Breast epithelium (tissue), 4 donors: ENCODE results near the gene CCDC138. TPM values are rescaled to one million over a fixed set of nuclear protein-coding genes. Genes with fewer than 3 reads are reported as not detected.

Source experiments
- DNase-seq, 2 donors: peaks; one replicate each; pipeline ENCODE4 v3.0.0-alpha.2; 2019; ENCODE audit warnings: low spot score in 2 of 2
- H3K27ac ChIP-seq, 2 donors: fragments of 200-600 bp; sonication (generic) in 1 of 2; one replicate each; pipeline ENCODE4 v1.5.1; 2016 to 2019; ENCODE audit warnings: mild to moderate bottlenecking in 1 of 2
- H3K27me3 ChIP-seq, 2 donors: fragments of 200-600 bp; sonication (generic) in 1 of 2; one replicate each; pipeline versions ENCODE4 v1.5.1 to v1.6.0; 2017 to 2019; ENCODE audit warnings: control low read depth in 1 of 2, mild to moderate bottlenecking in 1 of 2
- H3K36me3 ChIP-seq: fragments of 200-600 bp; one replicate; pipeline ENCODE4 v1.5.1; 2019
- H3K4me1 ChIP-seq, 2 donors: fragments of 200-600 bp; sonication (generic); one replicate each; pipeline ENCODE4 v1.5.1; 2016 to 2019; ENCODE audit warnings: control low read depth in 1 of 2
- H3K4me3 ChIP-seq, 3 donors: fragments of 200-600 bp; sonication (generic); 1 replicate in 2 of 3; 2 replicates in 1 of 3; pipeline ENCODE4 v1.5.1; 2016 to 2019; ENCODE audit warnings: mild to moderate bottlenecking in 3 of 3, moderate library complexity in 2 of 3
- H3K9me3 ChIP-seq, 2 donors: fragments of 200-600 bp; sonication (generic) in 1 of 2; one replicate each; pipeline ENCODE4 v1.5.1; 2016 to 2019; ENCODE audit warnings: control low read depth in 1 of 2
- CTCF ChIP-seq, 3 donors: fragments of 450-650 bp; IDR thresholded peaks; one replicate each; pipeline ENCODE4 v1.5.1; 2016 to 2017; ENCODE audit warnings: antibody characterized with exemption in 3 of 3, mild to moderate bottlenecking in 3 of 3, moderate library complexity in 3 of 3
- POLR2A ChIP-seq: fragments of 450-650 bp; IDR thresholded peaks from one replicate; pipeline ENCODE4 v1.6.1; 2016; ENCODE audit warnings: antibody characterized with exemption, mild to moderate bottlenecking, moderate library complexity
- POLR2AphosphoS5 ChIP-seq, 3 donors: sonication (generic); formaldehyde crosslinking; IDR thresholded peaks; one replicate each; pipeline ENCODE4 v1.6.1; 2017; ENCODE audit warnings: antibody characterized with exemption in 3 of 3
- intact Hi-C: fragments of 100-400 bp; cut with DNase I; formaldehyde crosslinking; loops from one replicate; pipeline ENCODE4 v1.15.1; 2023; ENCODE audit warnings: low total_unique reads
- total RNA-seq, 3 donors: library from RNA; depleted of rRNA; stranded (reverse); fragments of >200 nt; gene quantifications; one replicate each; pipeline ENCODE4 v1.1.0, GENCODE V29; 2016

CCDC138 gene
- total RNA-seq, 3 donors from 2014 or later, result 2.1 to 13.5 (median 5.2) TPM

GRCh38 chr2:108806371-108807113, 20.0 kb downstream of the CCDC138 start:
- H3K36me3 ChIP-seq, result no peaks in the 10 kb centered on the region
- TF ChIP-seq POLR2AphosphoS5 (IDR thresholded peaks at IDR 0.05) (no peak), POLR2A (no peak), CTCF (IDR thresholded peaks at IDR 0.05) (no peak)
- DNase-seq, result no peak

GRCh38 chr2:108809936-108810335, 23.4 kb downstream of the CCDC138 start:
- Histone ChIP-seq H3K36me3 (no peaks in the 10 kb centered on the region), H3K9me3 (peaks cover 5 to 7% of the 10 kb centered on the region in 2 donors)
- no peak for TF ChIP-seq POLR2AphosphoS5 (IDR thresholded peaks at IDR 0.05)
- no peak for TF ChIP-seq CTCF (IDR thresholded peaks at IDR 0.05)
- TF ChIP-seq POLR2A, result no peak

More at GRCh38 chr2:108806371-108807113, 20.0 kb downstream of the CCDC138 start:
- no peak overlapping the region for H3K27ac ChIP-seq
- intact Hi-C loops, result no loop called here
- H3K4me1 ChIP-seq, result no peaks in the 10 kb centered on the region
- H3K4me3 ChIP-seq, result no peak overlapping the region
- no peaks in the 10 kb centered on the region for H3K27me3 ChIP-seq
- peaks cover 5 to 7% of the 10 kb centered on the region in 2 donors for H3K9me3 ChIP-seq

GRCh38 chr2:108810993-108811957, 24.7 kb downstream of the CCDC138 start:
- no peak overlapping the region for H3K27ac ChIP-seq
- H3K4me3 ChIP-seq, result no peak overlapping the region
- peaks cover 5 to 7% of the 10 kb centered on the region in 2 donors for H3K9me3 ChIP-seq
- H3K4me1 ChIP-seq, result no peaks in the 10 kb centered on the region
- intact Hi-C loops, result no loop called here
- DNase-seq, result no peak
- TF ChIP-seq POLR2AphosphoS5 (IDR thresholded peaks at IDR 0.05) (no peak), CTCF (IDR thresholded peaks at IDR 0.05) (no peak), POLR2A (no peak)
- no peaks in the 10 kb centered on the region for H3K36me3 ChIP-seq
- no peaks in the 10 kb centered on the region for H3K27me3 ChIP-seq

More at GRCh38 chr2:108809936-108810335, 23.4 kb downstream of the CCDC138 start:
- intact Hi-C loops, result no loop called here
- Histone ChIP-seq H3K27ac (no peak overlapping the region), H3K27me3 (no peaks in the 10 kb centered on the region), H3K4me3 (no peak overlapping the region), H3K4me1 (no peaks in the 10 kb centered on the region)
- no peak for DNase-seq

GRCh38 chr2:108813732-108814131, 27.2 kb downstream of the CCDC138 start:
- TF ChIP-seq POLR2AphosphoS5 (IDR thresholded peaks at IDR 0.05) (no peak), POLR2A (no peak), CTCF (IDR thresholded peaks at IDR 0.05) (no peak)
- no peaks in the 10 kb centered on the region for H3K36me3 ChIP-seq
- H3K4me1 ChIP-seq, result no peaks in the 10 kb centered on the region
- H3K4me3 ChIP-seq, result no peak overlapping the region
- intact Hi-C loops, result no loop called here
- peaks cover 5 to 7% of the 10 kb centered on the region in 2 donors for H3K9me3 ChIP-seq
- no peak overlapping the region for H3K27ac ChIP-seq
- no peak for DNase-seq
- no peaks in the 10 kb centered on the region for H3K27me3 ChIP-seq
